PFSK-1 (cell line): ENCODE measurements around the gene TBX2.

ENCODE experiments used
- FOXP2 ChIP-seq: optimal IDR thresholded peaks from 2 replicates; pipeline ENCODE3; 2011; ENCODE audit warnings: borderline replicate concordance, control low read depth, inconsistent platforms; ENCODE audit not compliant: insufficient read depth; ENCODE audit errors: extremely low read length, extremely low read depth
- POLR2AphosphoS5 ChIP-seq: IDR thresholded peaks from 2 replicates; pipeline ENCODE4 v1.6.1; 2012; ENCODE audit warnings: low read depth, mild to moderate bottlenecking, control low read depth, low read length, moderate library complexity
- SIN3A ChIP-seq: IDR thresholded peaks from 2 replicates; pipeline ENCODE4 v1.6.1; 2012; ENCODE audit warnings: mild to moderate bottlenecking, low read length, moderate library complexity, borderline replicate concordance; ENCODE audit not compliant: insufficient read depth
- TAF1 ChIP-seq: IDR thresholded peaks from 2 replicates; pipeline ENCODE4 v1.6.1; 2012; ENCODE audit warnings: low read length, control low read depth, borderline replicate concordance; ENCODE audit not compliant: insufficient read depth
- TF ChIP-seq, protein P1 (sequence below), 2 experiments: IDR thresholded peaks; 2 replicates each; pipeline versions ENCODE4 v1.6.1 to v1.8.0; 2011 to 2012; ENCODE audit warnings: low read depth in 2 of 2, low read length in 2 of 2, control low read depth in 1 of 2, inconsistent platforms in 1 of 2, mild to moderate bottlenecking in 1 of 2, moderate library complexity in 1 of 2; ENCODE audit not compliant: insufficient read depth in 1 of 2

TBX2 gene

DNA sequence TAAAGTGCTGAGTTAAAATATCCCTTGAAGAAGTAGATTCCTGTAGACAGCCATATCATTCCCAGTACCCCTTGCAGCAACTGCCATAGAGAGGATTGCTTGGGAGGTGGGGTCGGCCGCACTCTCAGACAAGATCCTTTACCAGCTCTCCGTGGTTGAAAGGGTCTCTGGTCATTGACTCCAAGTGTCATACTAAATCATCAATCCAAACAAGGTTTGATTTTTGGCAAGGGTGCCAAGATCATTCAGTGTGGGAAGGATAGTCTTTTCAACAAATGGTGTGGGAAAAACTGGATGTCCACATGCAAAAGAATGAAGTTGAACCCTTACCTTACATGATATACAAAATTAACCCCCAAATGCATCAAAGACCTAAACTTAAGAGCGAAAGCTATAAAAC, 21.8 kb downstream of the TBX2 start:
- TF ChIP-seq SIN3A (no peak), FOXP2 (no peak), TAF1 (no peak), POLR2AphosphoS5 (no peak)
- TF ChIP-seq, protein P1, sequence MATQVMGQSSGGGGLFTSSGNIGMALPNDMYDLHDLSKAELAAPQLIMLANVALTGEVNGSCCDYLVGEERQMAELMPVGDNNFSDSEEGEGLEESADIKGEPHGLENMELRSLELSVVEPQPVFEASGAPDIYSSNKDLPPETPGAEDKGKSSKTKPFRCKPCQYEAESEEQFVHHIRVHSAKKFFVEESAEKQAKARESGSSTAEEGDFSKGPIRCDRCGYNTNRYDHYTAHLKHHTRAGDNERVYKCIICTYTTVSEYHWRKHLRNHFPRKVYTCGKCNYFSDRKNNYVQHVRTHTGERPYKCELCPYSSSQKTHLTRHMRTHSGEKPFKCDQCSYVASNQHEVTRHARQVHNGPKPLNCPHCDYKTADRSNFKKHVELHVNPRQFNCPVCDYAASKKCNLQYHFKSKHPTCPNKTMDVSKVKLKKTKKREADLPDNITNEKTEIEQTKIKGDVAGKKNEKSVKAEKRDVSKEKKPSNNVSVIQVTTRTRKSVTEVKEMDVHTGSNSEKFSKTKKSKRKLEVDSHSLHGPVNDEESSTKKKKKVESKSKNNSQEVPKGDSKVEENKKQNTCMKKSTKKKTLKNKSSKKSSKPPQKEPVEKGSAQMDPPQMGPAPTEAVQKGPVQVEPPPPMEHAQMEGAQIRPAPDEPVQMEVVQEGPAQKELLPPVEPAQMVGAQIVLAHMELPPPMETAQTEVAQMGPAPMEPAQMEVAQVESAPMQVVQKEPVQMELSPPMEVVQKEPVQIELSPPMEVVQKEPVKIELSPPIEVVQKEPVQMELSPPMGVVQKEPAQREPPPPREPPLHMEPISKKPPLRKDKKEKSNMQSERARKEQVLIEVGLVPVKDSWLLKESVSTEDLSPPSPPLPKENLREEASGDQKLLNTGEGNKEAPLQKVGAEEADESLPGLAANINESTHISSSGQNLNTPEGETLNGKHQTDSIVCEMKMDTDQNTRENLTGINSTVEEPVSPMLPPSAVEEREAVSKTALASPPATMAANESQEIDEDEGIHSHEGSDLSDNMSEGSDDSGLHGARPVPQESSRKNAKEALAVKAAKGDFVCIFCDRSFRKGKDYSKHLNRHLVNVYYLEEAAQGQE (IDR thresholded peaks at IDR 0.05; ENCODE audit: insufficient read depth in 1 of 2, low read depth in 2 of 2, low read length in 2 of 2), result no peak

DNA sequence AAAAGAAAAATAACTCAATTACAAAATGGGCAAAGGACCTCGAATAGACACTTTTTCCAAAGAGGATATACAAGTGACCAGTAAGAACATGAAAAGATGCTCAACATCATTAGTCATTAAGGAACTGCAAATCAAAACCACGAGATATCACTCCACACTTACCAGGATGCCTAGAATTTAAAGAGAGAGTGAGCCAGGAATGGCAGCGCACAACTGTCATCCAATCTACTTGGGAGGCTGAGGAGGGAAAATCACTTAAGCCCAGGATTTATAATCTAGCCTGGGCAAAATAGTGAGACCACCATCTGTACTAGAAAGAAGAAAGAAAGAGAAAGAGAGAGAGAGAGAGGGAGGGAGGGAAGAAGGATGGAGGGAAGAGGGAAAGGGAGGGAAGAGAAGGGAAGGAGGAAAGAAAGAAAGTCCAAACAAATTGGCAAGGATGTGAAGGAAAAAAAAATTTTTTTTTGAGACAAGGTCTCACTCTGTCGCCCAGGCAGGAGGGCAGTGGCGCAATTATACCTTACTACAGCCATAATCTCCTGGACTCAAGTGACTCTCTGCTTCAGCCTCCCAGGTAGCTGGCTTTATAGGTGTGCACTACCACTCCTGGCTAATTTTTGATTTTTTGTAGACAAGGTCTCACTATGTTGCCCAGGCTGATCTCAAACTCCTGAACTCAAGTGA, 22.6 kb downstream of the TBX2 start:
- TF ChIP-seq TAF1, result no peak
- TF ChIP-seq SIN3A, result no peak
- no peak for TF ChIP-seq POLR2AphosphoS5
- TF ChIP-seq, protein P1 (IDR thresholded peaks at IDR 0.05; ENCODE audit: insufficient read depth in 1 of 2, low read depth in 2 of 2, low read length in 2 of 2), result no peak
- no peak for TF ChIP-seq FOXP2

DNA sequence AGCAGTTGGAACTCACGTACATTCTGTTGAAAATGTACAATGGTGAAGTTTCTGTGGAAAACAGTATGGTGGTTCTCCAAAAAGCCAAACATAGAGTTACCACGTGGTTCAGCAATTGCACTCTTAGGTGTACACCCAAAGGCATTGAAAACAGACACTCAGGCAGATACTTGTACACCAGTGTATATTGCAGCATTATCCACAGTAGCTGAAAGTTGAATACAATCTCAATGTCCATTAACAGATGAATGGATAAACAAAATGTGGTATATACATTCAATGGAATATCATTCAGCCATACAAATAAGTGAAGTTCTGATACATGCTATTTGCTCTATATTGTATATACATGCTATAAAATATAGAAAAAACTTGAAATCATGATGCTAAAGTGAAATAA, 23.2 kb downstream of the TBX2 start:
- TF ChIP-seq SIN3A (no peak), TAF1 (no peak)
- TF ChIP-seq, protein P1 (IDR thresholded peaks at IDR 0.05; ENCODE audit: insufficient read depth in 1 of 2, low read depth in 2 of 2, low read length in 2 of 2), result no peak

DNA sequence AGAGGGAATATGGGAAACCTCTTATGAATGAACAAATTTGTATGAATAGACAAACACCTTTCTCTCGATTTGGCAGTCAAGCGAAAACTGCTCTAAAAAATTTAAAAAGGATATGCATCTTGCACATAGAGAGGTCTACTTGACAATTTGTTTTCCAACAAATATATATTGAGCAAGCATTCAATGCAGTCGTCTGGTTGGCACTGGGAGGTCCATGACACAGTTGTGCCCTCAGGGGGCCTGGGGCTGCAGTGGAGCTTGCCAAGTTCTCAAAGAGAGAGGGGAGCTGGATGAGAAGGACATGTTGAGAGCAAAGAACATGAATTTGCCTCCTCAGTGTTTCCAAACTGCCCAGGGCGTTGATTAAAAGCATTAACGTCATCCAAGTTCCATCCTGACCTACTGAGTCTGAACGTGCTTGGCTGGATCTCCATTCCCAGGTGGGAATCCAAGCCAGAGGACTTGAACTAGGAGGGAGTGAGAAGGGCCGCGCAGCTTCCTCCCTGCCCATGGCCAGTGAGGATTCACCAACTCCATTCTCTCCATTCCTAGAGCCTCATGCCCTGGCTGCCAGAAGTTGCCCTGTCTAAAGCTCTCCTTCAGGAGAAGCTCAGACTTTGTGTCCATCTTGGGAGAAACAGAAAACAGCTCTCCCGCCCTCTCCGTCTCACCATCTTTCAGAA, 24.5 kb downstream of the TBX2 start:
- no peak for TF ChIP-seq FOXP2
- TF ChIP-seq, protein P1 (IDR thresholded peaks at IDR 0.05; ENCODE audit: insufficient read depth in 1 of 2, low read depth in 2 of 2, low read length in 2 of 2), result no peak
- no peak for TF ChIP-seq POLR2AphosphoS5
- TF ChIP-seq SIN3A, result no peak
- TF ChIP-seq TAF1, result no peak
